Esophagus (tissue), 2 donors: ENCODE results near the gene FHOD3. TPM values are rescaled to one million over a fixed set of nuclear protein-coding genes. Genes with fewer than 3 reads are reported as not detected.
A peak's percentile ranks its signal among the peaks of the same experiment; 100 is the strongest.

Source experiments
- H3K27ac ChIP-seq, 2 donors: one replicate each; pipeline ENCODE4 v1.5.1; 2013; ENCODE audit warnings: low read depth in 2 of 2, mild to moderate bottlenecking in 2 of 2, inconsistent platforms in 1 of 2, low read length in 1 of 2, moderate library complexity in 1 of 2
- H3K27me3 ChIP-seq, 2 donors: one replicate each; pipeline ENCODE4 v1.6.1; 2013; ENCODE audit warnings: low read length in 2 of 2, control low read depth in 1 of 2, mild to moderate bottlenecking in 1 of 2; ENCODE audit not compliant: insufficient read depth in 2 of 2, control insufficient read depth in 1 of 2
- H3K36me3 ChIP-seq, 2 donors: one replicate each; pipeline ENCODE4 v1.6.1; 2013; ENCODE audit warnings: low read length in 1 of 2; ENCODE audit not compliant: control insufficient read depth in 2 of 2, insufficient read depth in 2 of 2
- H3K4me1 ChIP-seq, 2 donors: one replicate each; pipeline ENCODE4 v1.6.1; 2013; ENCODE audit warnings: low read length in 1 of 2; ENCODE audit not compliant: control insufficient read depth in 2 of 2, insufficient read depth in 2 of 2
- H3K4me3 ChIP-seq, 2 donors: one replicate each; pipeline ENCODE4 v1.5.1; 2013; ENCODE audit warnings: low read length in 2 of 2, mild to moderate bottlenecking in 2 of 2, low read depth in 1 of 2, moderate library complexity in 1 of 2
- H3K9me3 ChIP-seq, 2 donors: one replicate each; pipeline ENCODE4 v1.6.1; 2013; ENCODE audit warnings: mild to moderate bottlenecking in 2 of 2, low read depth in 1 of 2, low read length in 1 of 2, moderate library complexity in 1 of 2; ENCODE audit not compliant: control insufficient read depth in 2 of 2, insufficient read depth in 1 of 2
- WGBS, 2 donors: extraction: QIAGEN DNeasy Blood & Tissue Kit; methylation state at CpG; one replicate each; pipeline ENCODE4 v1.1.7; 2013; 5-methylcytosine and 5-hydroxymethylcytosine counted together
- polyA plus RNA-seq, 2 donors: library from polyadenylated mRNA; stranded (reverse); fragments of 200-250 nt; gene quantifications; one replicate each; pipeline ENCODE4 v1.2.3, GENCODE V29; 2013
- donor health status: healthy with polysubstance abuse.
- donor health status: Bipolar disorder and iron deficiency.

FHOD3 gene
- polyA plus RNA-seq, 2 donors: 3.7 to 11.1 TPM

- Histone ChIP-seq H3K27ac (no peak overlapping the region), H3K36me3 (no peaks in the 10 kb centered on the region), H3K27me3 (no peaks in the 10 kb centered on the region), H3K4me3 (no peak overlapping the region), H3K4me1 (peaks cover 0 to 2% of the 10 kb centered on the region in 2 donors), H3K9me3 (no peaks in the 10 kb centered on the region)
- WGBS, 2 donors: 80 to 85% methylated on average over 6 of the region's 6 CpGs
Observed at GRCh38 chr18:36655074-36655473, 357.6 kb downstream of the FHOD3 start.

DNA sequence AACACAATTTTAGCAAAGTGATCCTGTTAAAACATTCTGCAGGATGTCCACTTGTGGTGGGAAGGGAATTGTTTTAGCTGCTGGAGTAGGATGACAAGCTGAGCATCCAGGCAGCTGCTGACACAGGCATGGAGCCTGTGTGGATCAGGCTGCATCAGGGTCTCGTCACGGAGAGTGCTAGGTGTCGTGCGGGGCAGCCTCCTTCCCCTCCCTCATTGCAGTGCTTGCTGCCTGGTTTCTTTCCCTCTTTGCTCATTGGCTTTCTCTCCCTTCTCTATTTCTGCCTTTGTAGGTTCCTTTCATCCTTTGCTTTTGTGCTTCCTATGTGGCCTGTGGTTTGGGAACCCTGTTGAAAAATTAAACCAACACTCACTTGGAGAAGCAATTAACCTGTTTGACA is 358.4 kb downstream of the FHOD3 start:
- Histone ChIP-seq H3K36me3 (no peaks in the 10 kb centered on the region), H3K27ac (no peak overlapping the region), H3K4me3 (no peak overlapping the region), H3K4me1 (peaks cover 0 to 2% of the 10 kb centered on the region in 2 donors), H3K27me3 (no peaks in the 10 kb centered on the region), H3K9me3 (no peaks in the 10 kb centered on the region)
- WGBS, 2 donors: 77 to 78% methylated on average over 4 of the region's 4 CpGs

- no peaks in the 10 kb centered on the region for H3K27me3 ChIP-seq
Observed at GRCh38 chr18:36658611-36659010, 361.1 kb downstream of the FHOD3 start.

GRCh38 chr18:36660311-36660710 is 362.8 kb downstream of the FHOD3 start:
- no peak overlapping the region for H3K4me3 ChIP-seq
- H3K27me3 ChIP-seq: no peaks in the 10 kb centered on the region
- H3K36me3 ChIP-seq: no peaks in the 10 kb centered on the region
- H3K27ac ChIP-seq: no peak overlapping the region
- 43 to 61% methylated on average over 7 of the region's 7 CpGs for WGBS, 2 donors
- peaks cover 0 to 2% of the 10 kb centered on the region in 2 donors for H3K4me1 ChIP-seq
- H3K9me3 ChIP-seq: no peaks in the 10 kb centered on the region

More at GRCh38 chr18:36658611-36659010, 361.1 kb downstream of the FHOD3 start:
- H3K27ac ChIP-seq: no peak overlapping the region
- H3K4me1 ChIP-seq: peaks cover 0 to 2% of the 10 kb centered on the region in 2 donors
- H3K9me3 ChIP-seq: no peaks in the 10 kb centered on the region
- WGBS, 2 donors: 51 to 66% methylated on average over 1 of the region's 1 CpG
- H3K4me3 ChIP-seq: no peak overlapping the region
- H3K36me3 ChIP-seq: no peaks in the 10 kb centered on the region

- no peak overlapping the region for H3K4me3 ChIP-seq
- H3K27me3 ChIP-seq: no peaks in the 10 kb centered on the region
- H3K9me3 ChIP-seq: no peaks in the 10 kb centered on the region
- no peak overlapping the region for H3K27ac ChIP-seq
- peaks cover 0 to 2% of the 10 kb centered on the region in 2 donors for H3K4me1 ChIP-seq
- 84 to 88% methylated on average over 5 of the region's 5 CpGs for WGBS, 2 donors
- no peaks in the 10 kb centered on the region for H3K36me3 ChIP-seq
Observed at GRCh38 chr18:36661999-36662398, 364.5 kb downstream of the FHOD3 start.

GRCh38 chr18:36663312-36663711 is 365.8 kb downstream of the FHOD3 start:
- H3K4me1 ChIP-seq: peaks cover 0 to 2% of the 10 kb centered on the region in 2 donors
- no peak overlapping the region for H3K27ac ChIP-seq
- no peak overlapping the region for H3K4me3 ChIP-seq
- 77 to 86% methylated on average over 2 of the region's 2 CpGs for WGBS, 2 donors
- H3K9me3 ChIP-seq: no peaks in the 10 kb centered on the region
- H3K27me3 ChIP-seq: no peaks in the 10 kb centered on the region
- no peaks in the 10 kb centered on the region for H3K36me3 ChIP-seq

GRCh38 chr18:36665952-36666351 is 368.4 kb downstream of the FHOD3 start:
- Histone ChIP-seq H3K4me3 (no peak overlapping the region), H3K4me1 (peaks cover 0 to 2% of the 10 kb centered on the region in 2 donors), H3K36me3 (no peaks in the 10 kb centered on the region), H3K27me3 (no peaks in the 10 kb centered on the region), H3K9me3 (no peaks in the 10 kb centered on the region), H3K27ac (no peak overlapping the region)
- WGBS, 2 donors: 72 to 84% methylated on average over 1 of the region's 1 CpG

DNA sequence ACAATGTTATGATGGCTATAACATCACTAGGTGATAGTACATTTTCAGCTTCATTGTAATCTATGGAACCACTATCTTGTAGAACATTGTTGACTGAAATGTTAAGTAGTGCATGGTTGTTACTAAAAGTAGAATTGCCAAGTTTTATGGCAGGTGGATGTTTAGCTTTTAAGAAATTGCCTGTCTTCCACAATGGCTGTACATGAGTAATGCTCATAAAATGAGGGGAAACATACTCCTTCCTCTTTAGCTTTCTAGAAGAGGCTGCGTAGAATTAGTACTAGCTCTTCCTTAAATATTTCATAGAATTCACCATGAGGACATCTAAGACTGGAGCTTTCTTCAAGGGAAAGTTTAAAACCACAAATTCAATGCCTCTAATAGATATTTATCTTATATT is 370.3 kb downstream of the FHOD3 start:
- H3K27ac ChIP-seq: no peak overlapping the region
- no peaks in the 10 kb centered on the region for H3K9me3 ChIP-seq
- H3K36me3 ChIP-seq: no peaks in the 10 kb centered on the region
- H3K4me3 ChIP-seq: no peak overlapping the region
- peaks cover 0 to 5% of the 10 kb centered on the region in 2 donors for H3K4me1 ChIP-seq
- H3K27me3 ChIP-seq: no peaks in the 10 kb centered on the region
- 83 to 85% methylated on average over 1 of the region's 1 CpG for WGBS, 2 donors

DNA sequence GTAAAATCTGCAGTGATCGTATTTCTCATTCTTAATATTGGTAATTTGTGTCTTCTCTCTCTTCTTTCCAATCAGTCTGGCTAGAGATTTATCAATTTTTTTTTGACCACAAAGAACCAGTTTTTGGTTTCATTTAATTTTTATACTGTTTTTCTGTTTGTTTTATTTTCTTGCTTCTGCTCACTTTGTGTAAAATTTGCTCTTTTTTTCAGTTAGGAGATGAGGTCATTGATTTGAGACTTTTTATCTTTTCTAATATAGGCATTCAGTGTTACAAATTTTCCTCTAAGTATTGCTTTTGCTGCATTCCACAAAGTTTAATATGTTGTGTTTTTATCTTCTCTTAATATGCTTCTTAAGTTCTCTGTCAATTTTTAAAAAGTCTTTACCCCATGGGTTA is 370.8 kb downstream of the FHOD3 start:
- Histone ChIP-seq H3K4me1 (peaks cover 0 to 3% of the 10 kb centered on the region in 2 donors), H3K4me3 (no peak overlapping the region), H3K27ac (no peak overlapping the region), H3K9me3 (no peaks in the 10 kb centered on the region), H3K27me3 (no peaks in the 10 kb centered on the region), H3K36me3 (no peaks in the 10 kb centered on the region)
- WGBS, 2 donors: 90 to 94% methylated on average over 1 of the region's 1 CpG

DNA sequence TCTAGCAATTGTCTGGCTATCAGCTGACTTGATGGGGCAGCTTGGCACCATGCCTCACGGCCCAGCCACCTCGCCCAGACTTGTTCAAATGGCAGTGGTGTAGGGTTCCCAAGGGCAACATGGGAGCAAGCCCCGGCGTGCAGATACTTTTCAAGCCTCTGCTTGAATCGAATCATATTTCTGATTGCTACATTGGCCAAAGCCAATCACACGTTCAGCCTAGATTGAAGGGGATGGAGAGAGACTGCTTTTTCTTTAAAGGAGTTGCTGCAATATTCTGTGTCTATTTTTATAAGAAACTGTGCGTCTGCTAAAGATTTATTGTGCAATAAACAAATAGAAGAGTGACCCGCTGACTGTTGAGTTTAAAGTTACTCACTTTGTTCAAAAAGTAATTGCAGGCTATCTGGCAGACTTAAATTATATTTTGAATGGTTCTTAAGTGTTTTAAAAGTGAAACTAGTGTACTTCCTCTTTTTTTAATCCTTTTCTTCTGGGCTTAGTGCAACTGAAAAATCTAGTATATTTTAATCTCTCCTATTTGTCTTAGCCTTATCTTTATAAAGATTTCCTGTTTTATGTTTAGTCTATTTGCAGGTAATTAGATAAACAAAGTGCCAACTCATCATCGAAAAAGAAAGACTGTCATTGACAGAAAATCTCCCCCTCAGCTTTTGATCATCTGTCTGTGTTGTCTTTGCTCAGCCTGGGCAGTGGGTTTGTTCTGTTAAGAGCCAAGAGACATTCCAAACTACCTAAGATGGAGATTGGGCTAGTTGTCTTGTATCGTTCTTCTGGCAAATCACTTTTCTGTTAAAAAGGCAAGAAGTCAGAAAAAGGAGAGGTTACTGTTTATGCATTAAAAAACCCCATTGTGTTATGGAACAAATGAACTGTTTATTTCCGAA is 375.2 kb downstream of the FHOD3 start:
- Histone ChIP-seq H3K9me3 (no peaks in the 10 kb centered on the region), H3K27ac (peak overlapping the region; percentile 31 to 45), H3K36me3 (no peaks in the 10 kb centered on the region), H3K4me3 (peak overlapping the region in 1 of 2 donors; percentile 20), H3K4me1 (peaks cover 0 to 3% of the 10 kb centered on the region in 2 donors), H3K27me3 (no peaks in the 10 kb centered on the region)
- WGBS, 2 donors: 27 to 39% methylated on average over 11 of the region's 11 CpGs
